Measurements from ENCODE around the gene KANK4.

KANK4 gene

DNA sequence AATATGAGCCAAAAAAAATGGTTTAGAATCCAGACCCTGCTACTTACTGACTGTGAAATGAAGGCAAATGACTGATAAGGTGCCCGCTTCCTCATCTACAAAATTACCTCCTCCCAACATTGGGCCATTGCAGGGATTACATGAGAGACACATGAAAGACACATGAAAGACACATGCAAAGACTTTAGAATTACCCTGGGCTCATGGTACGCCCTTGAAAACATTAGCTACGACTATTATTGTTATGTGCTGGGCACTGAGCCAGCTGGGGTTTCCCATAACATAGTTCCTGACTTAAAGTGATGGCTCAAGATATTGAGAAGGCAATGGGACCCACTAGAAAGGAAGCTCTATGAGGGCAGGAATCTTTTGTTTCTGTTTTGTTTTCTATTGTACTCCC lies 43.7 kb upstream of the KANK4 start:
- Histone ChIP-seq H3K18ac (ENCODE audit: low read length) (no peak overlapping the region), H3K79me1 (ENCODE audit: low read depth, low read length) (no peaks in the 10 kb centered on the region), H2BK12ac (ENCODE audit: low read length) (no peak overlapping the region), H3K4me3 (ENCODE audit: low read length in 2 of 2) (no peak overlapping the region), H3K36me3 (replicated peaks in 1 of 2; ENCODE audit: control insufficient read depth in 2 of 2, insufficient read depth in 2 of 2, low read length in 2 of 2) (no peaks in the 10 kb centered on the region), H3K14ac (ENCODE audit: low read length) (no peak overlapping the region), H2AFZ (ENCODE audit: low read length) (no peak overlapping the region), H3K4me2 (ENCODE audit: insufficient read depth, low read length, poor library complexity, severe bottlenecking) (no peak overlapping the region), H2AK5ac (ENCODE audit: low read depth, low read length) (no peak overlapping the region), H3K9me3 (replicated peaks in 1 of 2; ENCODE audit: control insufficient read depth in 2 of 2, insufficient read depth in 1 of 2, low read depth in 1 of 2, low read length in 2 of 2) (peaks cover 0 to 2% of the 10 kb centered on the region in 2 donors), H3K27me3 (ENCODE audit: control insufficient read depth in 3 of 3, insufficient read depth in 3 of 3, low read depth in 1 of 3, low read length in 3 of 3) (no peaks in the 10 kb centered on the region), H3K4me1 (ENCODE audit: control insufficient read depth in 2 of 2, insufficient read depth in 1 of 2, low read depth in 1 of 2, low read length in 2 of 2) (no peaks in the 10 kb centered on the region), H3K4ac (ENCODE audit: low read length) (no peak overlapping the region), H4K91ac (ENCODE audit: low read depth, low read length, poor library complexity) (no peak overlapping the region), H2BK5ac (ENCODE audit: low read length) (no peak overlapping the region), H3K23ac (ENCODE audit: low read depth, low read length, poor library complexity) (no peak overlapping the region), H3K27ac (replicated peaks; ENCODE audit: low read length) (no peak overlapping the region), H2BK120ac (ENCODE audit: low read depth, low read length) (no peak overlapping the region), H2BK15ac (ENCODE audit: low read length) (no peak overlapping the region), H4K8ac (ENCODE audit: low read depth, low read length) (no peak overlapping the region), H3K9ac (ENCODE audit: low read depth, low read length, poor library complexity) (no peak overlapping the region)
- no peak for DNase-seq (ENCODE audit: low spot score)
- no CpG with 5 or more reads among the region's 3 CpGs for whole genome bisulfite sequencing, 2 donors (ENCODE audit: extremely low coverage in 2 of 2, insufficient read length in 2 of 2, insufficient replicate concordance in 1 of 2)

DNA sequence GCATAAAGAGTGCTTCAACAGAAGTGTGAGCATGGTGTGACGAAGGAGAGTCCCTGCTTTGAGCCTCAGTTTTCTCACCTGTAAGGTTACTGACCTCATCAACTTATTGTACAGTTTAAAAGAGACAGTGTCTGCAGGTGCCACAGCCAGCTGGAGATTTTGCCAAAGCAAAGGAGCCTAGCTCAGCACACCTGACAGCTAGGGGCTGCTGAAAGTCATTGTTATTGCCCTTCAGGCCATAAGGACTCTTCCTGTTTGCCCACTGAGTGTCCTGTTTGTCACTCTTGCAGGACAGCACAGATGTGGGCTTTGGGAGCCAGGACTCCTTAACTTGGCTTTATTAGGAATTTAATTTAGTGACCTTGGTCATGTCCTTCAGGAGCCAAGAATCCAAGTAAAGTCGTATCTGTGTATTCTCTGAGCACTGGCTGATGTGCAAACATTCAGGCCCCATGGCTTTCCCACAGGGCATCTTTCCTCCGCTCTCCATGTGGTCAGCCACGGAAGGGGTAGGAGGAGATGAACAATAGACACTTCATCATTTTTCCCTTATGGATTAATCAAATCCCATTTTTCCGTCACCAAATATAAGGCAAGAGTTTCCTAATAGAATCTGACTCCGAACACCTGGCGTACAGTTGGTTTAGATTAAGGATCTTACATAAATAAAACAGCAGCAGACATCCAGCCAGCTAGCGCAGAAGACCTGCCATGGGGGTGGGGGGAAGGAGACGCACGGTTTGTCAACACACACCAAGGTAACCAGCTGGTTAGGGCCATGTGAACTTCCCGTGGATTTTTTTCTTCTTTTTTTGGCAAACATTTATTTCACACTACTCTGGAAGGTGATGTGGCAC lies 43.1 kb upstream of the KANK4 start:
- no peak overlapping the region for H4K91ac ChIP-seq (ENCODE audit: low read depth, low read length, poor library complexity)
- no peak overlapping the region for H2AK5ac ChIP-seq (ENCODE audit: low read depth, low read length)
- H2BK120ac ChIP-seq (ENCODE audit: low read depth, low read length), result no peak overlapping the region
- no peak overlapping the region for H2BK5ac ChIP-seq (ENCODE audit: low read length)
- no peak overlapping the region for H3K4ac ChIP-seq (ENCODE audit: low read length)
- H3K9me3 ChIP-seq (replicated peaks in 1 of 2; ENCODE audit: control insufficient read depth in 2 of 2, insufficient read depth in 1 of 2, low read depth in 1 of 2, low read length in 2 of 2), result peaks cover 0 to 2% of the 10 kb centered on the region in 2 donors
- no peak overlapping the region for H3K4me2 ChIP-seq (ENCODE audit: insufficient read depth, low read length, poor library complexity, severe bottlenecking)
- H3K36me3 ChIP-seq (replicated peaks in 1 of 2; ENCODE audit: control insufficient read depth in 2 of 2, insufficient read depth in 2 of 2, low read length in 2 of 2), result no peaks in the 10 kb centered on the region
- no peaks in the 10 kb centered on the region for H3K4me1 ChIP-seq (ENCODE audit: control insufficient read depth in 2 of 2, insufficient read depth in 1 of 2, low read depth in 1 of 2, low read length in 2 of 2)
- no peaks in the 10 kb centered on the region for H3K27me3 ChIP-seq (ENCODE audit: control insufficient read depth in 3 of 3, insufficient read depth in 3 of 3, low read depth in 1 of 3, low read length in 3 of 3)
- no peak for DNase-seq (ENCODE audit: low spot score)
- no CpG with 5 or more reads among the region's 11 CpGs for WGBS, 2 donors (ENCODE audit: extremely low coverage in 2 of 2, insufficient read length in 2 of 2, insufficient replicate concordance in 1 of 2)
- no peak overlapping the region for H3K14ac ChIP-seq (ENCODE audit: low read length)
- no peak overlapping the region for H3K4me3 ChIP-seq (ENCODE audit: low read length in 2 of 2)
- no peak overlapping the region for H3K23ac ChIP-seq (ENCODE audit: low read depth, low read length, poor library complexity)
- H3K18ac ChIP-seq (ENCODE audit: low read length), result no peak overlapping the region
- no peak overlapping the region for H3K27ac ChIP-seq (replicated peaks; ENCODE audit: low read length)
- no peak overlapping the region for H2AFZ ChIP-seq (ENCODE audit: low read length)
- no peak overlapping the region for H2BK12ac ChIP-seq (ENCODE audit: low read length)
- H4K8ac ChIP-seq (ENCODE audit: low read depth, low read length), result no peak overlapping the region
- no peak overlapping the region for H3K9ac ChIP-seq (ENCODE audit: low read depth, low read length, poor library complexity)
- no peak overlapping the region for H2BK15ac ChIP-seq (ENCODE audit: low read length)
- no peaks in the 10 kb centered on the region for H3K79me1 ChIP-seq (ENCODE audit: low read depth, low read length)

- Histone ChIP-seq H2AK5ac (ENCODE audit: low read depth, low read length) (no peak overlapping the region), H2BK5ac (ENCODE audit: low read length) (no peak overlapping the region), H2AFZ (ENCODE audit: low read length) (no peak overlapping the region), H3K23ac (ENCODE audit: low read depth, low read length, poor library complexity) (no peak overlapping the region), H3K9me3 (replicated peaks in 1 of 2; ENCODE audit: control insufficient read depth in 2 of 2, insufficient read depth in 1 of 2, low read depth in 1 of 2, low read length in 2 of 2) (no peaks in the 10 kb centered on the region), H3K9ac (ENCODE audit: low read depth, low read length, poor library complexity) (no peak overlapping the region), H2BK15ac (ENCODE audit: low read length) (no peak overlapping the region), H3K27ac (replicated peaks; ENCODE audit: low read length) (no peak overlapping the region), H2BK12ac (ENCODE audit: low read length) (no peak overlapping the region), H3K79me1 (ENCODE audit: low read depth, low read length) (no peaks in the 10 kb centered on the region), H3K27me3 (ENCODE audit: control insufficient read depth in 3 of 3, insufficient read depth in 3 of 3, low read depth in 1 of 3, low read length in 3 of 3) (no peaks in the 10 kb centered on the region), H3K4me1 (ENCODE audit: control insufficient read depth in 2 of 2, insufficient read depth in 1 of 2, low read depth in 1 of 2, low read length in 2 of 2) (no peaks in the 10 kb centered on the region), H3K18ac (ENCODE audit: low read length) (no peak overlapping the region), H3K14ac (ENCODE audit: low read length) (no peak overlapping the region), H2BK120ac (ENCODE audit: low read depth, low read length) (no peak overlapping the region), H3K36me3 (replicated peaks in 1 of 2; ENCODE audit: control insufficient read depth in 2 of 2, insufficient read depth in 2 of 2, low read length in 2 of 2) (no peaks in the 10 kb centered on the region), H4K8ac (ENCODE audit: low read depth, low read length) (no peak overlapping the region), H3K4me2 (ENCODE audit: insufficient read depth, low read length, poor library complexity, severe bottlenecking) (no peak overlapping the region), H3K4ac (ENCODE audit: low read length) (no peak overlapping the region), H3K4me3 (ENCODE audit: low read length in 2 of 2) (no peak overlapping the region), H4K91ac (ENCODE audit: low read depth, low read length, poor library complexity) (no peak overlapping the region)
- no peak for DNase-seq (ENCODE audit: low spot score)
- WGBS, 2 donors (ENCODE audit: extremely low coverage in 2 of 2, insufficient read length in 2 of 2, insufficient replicate concordance in 1 of 2), result no CpG with 5 or more reads among the region's 4 CpGs
These were observed 42.2 kb upstream of the KANK4 start for GRCh38 chr1:62361431-62361830.

GRCh38 chr1:62358665-62359373 lies 39.6 kb upstream of the KANK4 start:
- no CpG with 5 or more reads among the region's 11 CpGs for WGBS, 2 donors (ENCODE audit: extremely low coverage in 2 of 2, insufficient read length in 2 of 2, insufficient replicate concordance in 1 of 2)

More at GRCh38 chr1:62358665-62359373, 39.6 kb upstream of the KANK4 start:
- Histone ChIP-seq H3K36me3 (replicated peaks in 1 of 2; ENCODE audit: control insufficient read depth in 2 of 2, insufficient read depth in 2 of 2, low read length in 2 of 2) (no peaks in the 10 kb centered on the region), H3K4me2 (ENCODE audit: insufficient read depth, low read length, poor library complexity, severe bottlenecking) (no peak overlapping the region), H2BK5ac (ENCODE audit: low read length) (no peak overlapping the region), H2BK12ac (ENCODE audit: low read length) (no peak overlapping the region), H3K79me1 (ENCODE audit: low read depth, low read length) (no peaks in the 10 kb centered on the region), H3K4me3 (ENCODE audit: low read length in 2 of 2) (no peak overlapping the region), H3K9ac (ENCODE audit: low read depth, low read length, poor library complexity) (no peak overlapping the region), H3K23ac (ENCODE audit: low read depth, low read length, poor library complexity) (no peak overlapping the region), H3K4ac (ENCODE audit: low read length) (no peak overlapping the region), H3K27me3 (ENCODE audit: control insufficient read depth in 3 of 3, insufficient read depth in 3 of 3, low read depth in 1 of 3, low read length in 3 of 3) (no peaks in the 10 kb centered on the region), H3K4me1 (ENCODE audit: control insufficient read depth in 2 of 2, insufficient read depth in 1 of 2, low read depth in 1 of 2, low read length in 2 of 2) (no peaks in the 10 kb centered on the region), H2BK15ac (ENCODE audit: low read length) (no peak overlapping the region), H3K27ac (replicated peaks; ENCODE audit: low read length) (no peak overlapping the region), H4K91ac (ENCODE audit: low read depth, low read length, poor library complexity) (no peak overlapping the region), H2AFZ (ENCODE audit: low read length) (no peak overlapping the region), H3K18ac (ENCODE audit: low read length) (no peak overlapping the region), H2AK5ac (ENCODE audit: low read depth, low read length) (no peak overlapping the region), H3K14ac (ENCODE audit: low read length) (no peak overlapping the region), H2BK120ac (ENCODE audit: low read depth, low read length) (no peak overlapping the region), H4K8ac (ENCODE audit: low read depth, low read length) (no peak overlapping the region), H3K9me3 (replicated peaks in 1 of 2; ENCODE audit: control insufficient read depth in 2 of 2, insufficient read depth in 1 of 2, low read depth in 1 of 2, low read length in 2 of 2) (no peaks in the 10 kb centered on the region)
- DNase-seq (ENCODE audit: low spot score), result no peak
